22Rv1 (cell line): ENCODE results near the gene MEX3B.
A peak's percentile ranks its signal among the peaks of the same experiment; 100 is the strongest.

Experiments
- H3K27ac ChIP-seq: fragments of 450-650 bp; 2 replicates; pipeline ENCODE4 v1.5.1; 2017
- CTCF ChIP-seq: fragments of 450-650 bp; IDR thresholded peaks from 2 replicates; pipeline ENCODE4 v1.5.1; 2017; ENCODE audit warnings: mild to moderate bottlenecking
- ZFX ChIP-seq: fragments of 450-650 bp; IDR thresholded peaks from 2 replicates; pipeline ENCODE4 v1.6.1; 2017; ENCODE audit warnings: antibody characterized with exemption, borderline replicate concordance

MEX3B gene

GRCh38 chr15:82080774-82081173 lies 35.0 kb upstream of the MEX3B start:
- TF ChIP-seq CTCF, result no peak
- no peak for TF ChIP-seq ZFX
- no peak overlapping the region for H3K27ac ChIP-seq

- H3K27ac ChIP-seq, result no peak overlapping the region
- TF ChIP-seq ZFX, result no peak
- TF ChIP-seq CTCF, result no peak
Measured at GRCh38 chr15:82079736-82080135, 33.9 kb upstream of the MEX3B start.

- TF ChIP-seq ZFX (no peak), CTCF (no peak)
Measured at GRCh38 chr15:82074610-82075009, 28.8 kb upstream of the MEX3B start.

GRCh38 chr15:82072926-82073537 lies 27.2 kb upstream of the MEX3B start:
- no peak for TF ChIP-seq CTCF
- TF ChIP-seq ZFX, result no peak
- no peak overlapping the region for H3K27ac ChIP-seq

More at GRCh38 chr15:82074610-82075009, 28.8 kb upstream of the MEX3B start:
- no peak overlapping the region for H3K27ac ChIP-seq

GRCh38 chr15:82066455-82066854 lies 20.6 kb upstream of the MEX3B start:
- H3K27ac ChIP-seq, result peak overlapping the region; percentile 70
- TF ChIP-seq ZFX, result no peak
- no peak for TF ChIP-seq CTCF

- TF ChIP-seq CTCF (no peak), ZFX (no peak)
- H3K27ac ChIP-seq, result no peak overlapping the region
Measured at GRCh38 chr15:82064824-82065223, 19.0 kb upstream of the MEX3B start.

- H3K27ac ChIP-seq, result no peak overlapping the region
- TF ChIP-seq ZFX (no peak), CTCF (no peak)
Measured at GRCh38 chr15:82062479-82063454, 16.9 kb upstream of the MEX3B start.
